ENCODE results near the gene ARID3B.

ARID3B gene

GRCh38 chr15:74609938-74610301, 68.9 kb downstream of the ARID3B start:
- Histone ChIP-seq H3K4me3 (no peak overlapping the region), H3K9ac (ENCODE audit: insufficient read length) (no peak overlapping the region), H3K27ac (no peak overlapping the region), H3K36me3 (ENCODE audit: insufficient read depth, low read length) (no peaks in the 10 kb centered on the region), H3K9me3 (ENCODE audit: low read depth, low read length) (no peaks in the 10 kb centered on the region)
- no peak for DNase-seq (ENCODE audit: low read depth, low spot score)
- TF ChIP-seq FOXP2 (optimal IDR thresholded peaks at IDR 0.05; ENCODE audit: control extremely low read depth, extremely low read length, insufficient read depth) (no peak), EZH2 (IDR thresholded peaks at IDR 0.05) (no peak), POLR2AphosphoS5 (IDR thresholded peaks at IDR 0.05; ENCODE audit: borderline replicate concordance, low read depth, low read length) (no peak)

DNA sequence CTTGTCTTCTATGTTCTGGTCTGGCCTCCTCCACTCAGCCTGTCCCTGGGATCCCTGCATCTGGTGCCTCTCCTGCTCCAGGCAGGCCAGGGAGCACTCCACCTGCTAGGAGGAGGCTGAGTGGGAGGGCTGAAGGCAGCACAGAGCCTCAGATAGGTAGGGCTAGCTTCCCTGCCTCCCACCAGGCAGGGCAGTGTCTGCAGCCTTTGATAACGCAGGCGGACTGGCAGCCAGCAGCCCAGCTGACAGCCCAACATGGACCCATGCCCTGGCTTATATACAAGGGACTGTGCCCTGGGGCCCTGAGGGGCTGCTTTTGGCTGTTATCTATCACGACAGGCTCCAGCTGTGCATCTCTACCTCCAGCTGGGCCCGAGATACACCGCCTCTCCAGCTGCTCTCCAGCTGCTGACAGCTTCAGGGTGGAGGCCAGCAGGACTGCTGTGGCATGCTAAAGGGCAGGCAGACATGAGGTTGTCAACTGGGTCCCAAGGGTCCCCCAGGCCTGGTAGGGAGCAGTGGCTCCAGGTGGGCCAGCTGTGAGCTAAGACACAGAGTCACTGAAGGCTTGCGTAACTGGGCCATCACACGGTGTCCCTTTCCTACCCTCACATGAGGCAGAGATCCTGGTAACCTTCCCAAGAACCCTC, 69.4 kb downstream of the ARID3B start:
- Histone ChIP-seq H3K4me3 (no peak overlapping the region), H3K27ac (no peak overlapping the region), H3K36me3 (ENCODE audit: insufficient read depth, low read length) (no peaks in the 10 kb centered on the region), H3K9ac (ENCODE audit: insufficient read length) (no peak overlapping the region), H3K9me3 (ENCODE audit: low read depth, low read length) (no peaks in the 10 kb centered on the region)
- TF ChIP-seq EZH2 (IDR thresholded peaks at IDR 0.05) (no peak), POLR2AphosphoS5 (IDR thresholded peaks at IDR 0.05; ENCODE audit: borderline replicate concordance, low read depth, low read length) (no peak), FOXP2 (optimal IDR thresholded peaks at IDR 0.05; ENCODE audit: control extremely low read depth, extremely low read length, insufficient read depth) (no peak)
- no peak for DNase-seq (ENCODE audit: low read depth, low spot score)

DNA sequence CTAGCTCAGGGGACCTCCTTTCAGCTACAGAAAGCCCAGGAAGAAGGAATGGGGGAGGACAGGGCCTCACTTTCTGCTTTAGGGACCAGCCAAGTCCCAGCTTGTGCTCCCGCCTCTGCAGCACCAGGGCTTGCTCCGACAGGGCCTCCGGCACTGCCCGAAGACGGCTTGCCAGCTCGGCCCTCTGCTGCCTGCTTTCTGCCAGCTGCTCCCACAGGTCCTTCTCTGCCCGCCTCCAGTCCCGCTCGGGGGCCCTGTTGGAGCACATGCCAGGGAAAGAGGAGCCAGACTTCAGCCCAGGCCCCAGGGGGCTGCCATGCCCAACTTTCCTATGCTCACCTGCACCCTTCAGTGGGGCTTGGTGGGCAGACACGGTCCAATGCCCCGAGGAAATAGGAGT, 70.3 kb downstream of the ARID3B start:
- no peak overlapping the region for H3K27ac ChIP-seq
- H3K9ac ChIP-seq (ENCODE audit: insufficient read length) = no peak overlapping the region
- no peak for DNase-seq (ENCODE audit: low read depth, low spot score)
- no peaks in the 10 kb centered on the region for H3K36me3 ChIP-seq (ENCODE audit: insufficient read depth, low read length)
- H3K9me3 ChIP-seq (ENCODE audit: low read depth, low read length) = no peaks in the 10 kb centered on the region
- TF ChIP-seq EZH2 (IDR thresholded peaks at IDR 0.05) (no peak), POLR2AphosphoS5 (IDR thresholded peaks at IDR 0.05; ENCODE audit: borderline replicate concordance, low read depth, low read length) (no peak), FOXP2 (optimal IDR thresholded peaks at IDR 0.05; ENCODE audit: control extremely low read depth, extremely low read length, insufficient read depth) (no peak)
- no peak overlapping the region for H3K4me3 ChIP-seq

DNA sequence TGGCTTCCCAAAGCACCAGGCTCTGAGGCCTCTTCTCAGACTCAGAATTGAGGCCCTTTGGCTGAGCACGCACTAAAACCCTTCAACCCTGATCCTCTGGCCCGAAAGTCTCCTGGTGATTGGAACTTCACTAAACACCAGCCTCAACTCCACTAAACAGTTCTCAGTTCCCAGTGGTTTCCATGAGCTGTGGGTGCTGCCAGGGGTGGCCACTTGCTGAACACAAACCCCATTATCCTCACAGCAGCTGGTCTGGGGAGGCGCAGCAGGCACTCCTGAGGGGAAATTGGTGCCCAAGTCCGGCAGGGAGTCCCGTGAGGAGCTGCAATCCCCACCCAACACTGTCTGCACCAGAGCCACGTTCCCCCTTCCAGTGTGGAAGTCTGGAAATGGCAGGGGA, 70.8 kb downstream of the ARID3B start:
- no peak overlapping the region for H3K27ac ChIP-seq

DNA sequence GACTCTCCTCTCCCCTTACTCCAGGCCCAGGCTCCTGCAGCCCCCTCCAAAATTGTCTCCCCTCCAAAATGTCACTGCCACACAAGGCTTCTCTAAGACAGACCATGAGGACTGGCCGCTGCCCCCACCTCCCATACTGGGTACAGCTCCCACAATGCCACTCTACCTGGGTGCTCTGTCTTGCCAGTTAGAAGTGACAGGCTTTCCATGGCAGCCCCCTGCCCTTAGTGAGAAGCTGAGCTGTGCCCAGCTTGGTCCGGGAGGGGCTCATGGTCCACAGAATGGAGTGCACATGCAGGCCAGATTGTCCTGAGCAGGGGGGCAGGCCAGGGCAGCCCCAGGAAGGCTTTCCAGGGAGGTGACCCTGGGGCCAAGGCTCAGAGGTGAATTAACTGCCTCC, 71.7 kb downstream of the ARID3B start:
- no peak for DNase-seq (ENCODE audit: low read depth, low spot score)
- TF ChIP-seq FOXP2 (optimal IDR thresholded peaks at IDR 0.05; ENCODE audit: control extremely low read depth, extremely low read length, insufficient read depth) (no peak), EZH2 (IDR thresholded peaks at IDR 0.05) (no peak), POLR2AphosphoS5 (IDR thresholded peaks at IDR 0.05; ENCODE audit: borderline replicate concordance, low read depth, low read length) (no peak)
- Histone ChIP-seq H3K36me3 (ENCODE audit: insufficient read depth, low read length) (no peaks in the 10 kb centered on the region), H3K4me3 (no peak overlapping the region), H3K9ac (ENCODE audit: insufficient read length) (no peak overlapping the region), H3K27ac (no peak overlapping the region), H3K9me3 (ENCODE audit: low read depth, low read length) (no peaks in the 10 kb centered on the region)

More for the DNA sequence above, 70.8 kb downstream of the ARID3B start:
- Histone ChIP-seq H3K9ac (ENCODE audit: insufficient read length) (no peak overlapping the region), H3K36me3 (ENCODE audit: insufficient read depth, low read length) (no peaks in the 10 kb centered on the region), H3K4me3 (no peak overlapping the region), H3K9me3 (ENCODE audit: low read depth, low read length) (no peaks in the 10 kb centered on the region)
- TF ChIP-seq EZH2 (IDR thresholded peaks at IDR 0.05) = no peak
- no peak for TF ChIP-seq FOXP2 (optimal IDR thresholded peaks at IDR 0.05; ENCODE audit: control extremely low read depth, extremely low read length, insufficient read depth)
- TF ChIP-seq POLR2AphosphoS5 (IDR thresholded peaks at IDR 0.05; ENCODE audit: borderline replicate concordance, low read depth, low read length) = no peak
- no peak for DNase-seq (ENCODE audit: low read depth, low spot score)

- H3K36me3 ChIP-seq (ENCODE audit: insufficient read depth, low read length) = no peaks in the 10 kb centered on the region
- H3K27ac ChIP-seq = no peak overlapping the region
- TF ChIP-seq FOXP2 (optimal IDR thresholded peaks at IDR 0.05; ENCODE audit: control extremely low read depth, extremely low read length, insufficient read depth) (no peak), EZH2 (IDR thresholded peaks at IDR 0.05) (no peak), POLR2AphosphoS5 (IDR thresholded peaks at IDR 0.05; ENCODE audit: borderline replicate concordance, low read depth, low read length) (no peak)
- H3K4me3 ChIP-seq = no peak overlapping the region
- no peak for DNase-seq (ENCODE audit: low read depth, low spot score)
- H3K9me3 ChIP-seq (ENCODE audit: low read depth, low read length) = no peaks in the 10 kb centered on the region
- H3K9ac ChIP-seq (ENCODE audit: insufficient read length) = no peak overlapping the region
These were observed 72.3 kb downstream of the ARID3B start for GRCh38 chr15:74613089-74613952.

DNA sequence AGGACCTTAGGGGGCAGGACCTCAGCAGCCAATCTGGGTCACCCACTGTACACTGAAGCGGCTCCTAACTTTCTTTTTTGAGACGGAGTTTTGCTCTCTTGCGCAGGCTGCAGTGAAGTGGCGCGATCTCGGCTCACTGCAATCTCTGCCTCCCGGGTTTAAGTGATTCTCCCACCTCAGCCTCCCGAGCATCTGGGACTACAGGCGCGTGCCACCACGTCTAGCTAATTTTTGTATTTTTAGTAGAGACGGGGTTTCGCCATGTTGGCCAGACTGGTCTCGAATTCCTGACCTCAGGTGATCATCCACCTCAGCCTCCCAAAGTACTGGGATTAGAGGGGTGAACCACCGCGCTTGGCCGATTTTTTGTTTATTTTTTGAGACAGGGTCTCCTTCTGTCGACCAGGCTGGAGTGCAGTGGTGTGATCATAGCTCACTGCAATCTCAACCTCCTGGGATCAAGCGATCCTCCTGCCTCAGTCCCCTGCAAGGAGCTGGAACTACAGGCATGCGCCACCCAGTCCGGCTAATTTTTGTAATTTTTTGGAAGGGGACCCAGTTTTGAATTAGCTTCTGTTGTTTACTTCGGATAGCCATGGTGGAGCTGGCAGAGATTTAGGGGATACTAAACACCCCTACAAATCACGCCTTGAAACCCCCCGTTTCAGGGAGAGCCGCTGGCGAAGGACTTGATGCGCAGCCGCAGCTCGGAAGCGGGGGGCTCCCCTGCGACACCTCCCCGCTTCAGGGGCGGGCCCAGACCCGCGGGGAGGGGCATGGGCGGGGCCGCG, 73.1 kb downstream of the ARID3B start:
- H3K4me3 ChIP-seq = peak overlapping the region; percentile 89
- no peaks in the 10 kb centered on the region; the same call in 1 of the 2 replicates for H3K36me3 ChIP-seq (ENCODE audit: insufficient read depth, low read length)
- no peaks in the 10 kb centered on the region for H3K9me3 ChIP-seq (ENCODE audit: low read depth, low read length)
- H3K27ac ChIP-seq = no peak overlapping the region
- H3K9ac ChIP-seq (ENCODE audit: insufficient read length) = peak overlapping the region; percentile 61
- no peak for TF ChIP-seq FOXP2 (optimal IDR thresholded peaks at IDR 0.05; ENCODE audit: control extremely low read depth, extremely low read length, insufficient read depth)
- no peak for TF ChIP-seq EZH2 (IDR thresholded peaks at IDR 0.05)
- 0 out of 2 replicates have a peak, but pooled peaks have one; percentile 65 for TF ChIP-seq POLR2AphosphoS5 (IDR thresholded peaks at IDR 0.05; ENCODE audit: borderline replicate concordance, low read depth, low read length)
- DNase-seq (ENCODE audit: low read depth, low spot score) = no peak

Data from SK-N-MC (cell line).